HepG2 (cell line): ENCODE measurements around the gene COCH. TPM values are rescaled to one million over a fixed set of nuclear protein-coding genes. Genes with fewer than 3 reads are reported as not detected.

Experiments used
- DMAP1 ChIP-seq: IDR thresholded peaks from 2 replicates; pipeline ENCODE4 v1.6.1; 2016
- GABPB1 ChIP-seq: IDR thresholded peaks from 2 replicates; pipeline ENCODE4 v1.6.1; 2016; ENCODE audit warnings: mild to moderate bottlenecking, missing genetic modification reagents, moderate library complexity, missing compliant biosample characterization
- HES4 ChIP-seq: sonication (generic); formaldehyde crosslinking; IDR thresholded peaks from 2 replicates; pipeline ENCODE4 v1.9.0; 2021; ENCODE audit warnings: mild to moderate bottlenecking, missing genetic modification reagents, borderline replicate concordance
- HOMEZ ChIP-seq: IDR thresholded peaks from 2 replicates; pipeline ENCODE4 v1.6.1; 2016; ENCODE audit warnings: low read depth
- HOXD1 ChIP-seq: sonication (generic); formaldehyde crosslinking; IDR thresholded peaks from 2 replicates; pipeline ENCODE4 v1.5.0; 2020; ENCODE audit warnings: missing genetic modification reagents
- MAF1 ChIP-seq: sonication (generic); formaldehyde crosslinking; IDR thresholded peaks from 2 replicates; pipeline ENCODE4 v1.5.0; 2020; ENCODE audit warnings: missing genetic modification reagents, borderline replicate concordance
- MYPOP ChIP-seq: sonication (generic); formaldehyde crosslinking; IDR thresholded peaks from 2 replicates; pipeline ENCODE4 v1.8.1; 2023; ENCODE audit warnings: mild to moderate bottlenecking, moderate library complexity, missing genetic modification reagents
- NFYB ChIP-seq: sonication (generic); formaldehyde crosslinking; IDR thresholded peaks from 2 replicates; pipeline ENCODE4 v1.4.0; 2020; ENCODE audit warnings: missing genetic modification reagents
- TAF15 ChIP-seq: fragments of 200-400 bp; formaldehyde crosslinking; IDR thresholded peaks from one replicate; pipeline ENCODE4 v1.6.1; 2018; ENCODE audit warnings: mild to moderate bottlenecking, low read depth, low read length; ENCODE audit not compliant: poor library complexity, severe bottlenecking
- TARDBP ChIP-seq: sonication (generic); formaldehyde crosslinking; IDR thresholded peaks from 2 replicates; pipeline ENCODE4 v1.8.0; 2022; ENCODE audit warnings: mild to moderate bottlenecking, missing genetic modification reagents
- TBL1XR1 ChIP-seq: fragments of 150-350 bp; IDR thresholded peaks from 2 replicates; pipeline ENCODE4 v1.6.1; 2014; ENCODE audit warnings: borderline replicate concordance, low read length; ENCODE audit not compliant: partially characterized antibody
- XRCC5 ChIP-seq: fragments of 200-400 bp; formaldehyde crosslinking; optimal IDR thresholded peaks from 2 replicates; pipeline ENCODE3; 2017; ENCODE audit warnings: mild to moderate bottlenecking, low read length
- ZBTB33 ChIP-seq: sonication (generic); formaldehyde crosslinking; IDR thresholded peaks from 2 replicates; pipeline ENCODE4 v1.4.0; 2020; ENCODE audit warnings: missing genetic modification reagents
- ZBTB8A ChIP-seq: sonication (generic); formaldehyde crosslinking; IDR thresholded peaks from 2 replicates; pipeline ENCODE4 v1.4.0; 2020; ENCODE audit warnings: mild to moderate bottlenecking, low read depth, missing genetic modification reagents, borderline replicate concordance
- ZFP91 ChIP-seq: sonication (generic); formaldehyde crosslinking; IDR thresholded peaks from 2 replicates; pipeline ENCODE4 v1.9.0; 2022; ENCODE audit warnings: missing genetic modification reagents, mild to moderate bottlenecking, borderline replicate concordance
- ZGPAT ChIP-seq: IDR thresholded peaks from 2 replicates; pipeline ENCODE4 v1.6.1; 2016; ENCODE audit warnings: mild to moderate bottlenecking
- ZMAT5 ChIP-seq: sonication (generic); formaldehyde crosslinking; IDR thresholded peaks from 2 replicates; pipeline ENCODE4 v1.5.0; 2020; ENCODE audit warnings: mild to moderate bottlenecking, low read depth, missing genetic modification reagents, borderline replicate concordance
- ZMYM4 ChIP-seq: sonication (generic); formaldehyde crosslinking; IDR thresholded peaks from 2 replicates; pipeline ENCODE4 v1.8.1; 2023; ENCODE audit warnings: mild to moderate bottlenecking, missing genetic modification reagents
- ZNF569 ChIP-seq: sonication (generic); formaldehyde crosslinking; IDR thresholded peaks from 2 replicates; pipeline ENCODE4 v1.5.0; 2020; ENCODE audit warnings: mild to moderate bottlenecking, missing genetic modification reagents, moderate library complexity, borderline replicate concordance
- ZNF678 ChIP-seq: sonication (generic); formaldehyde crosslinking; IDR thresholded peaks from 2 replicates; pipeline ENCODE4 v1.4.0; 2020; ENCODE audit warnings: mild to moderate bottlenecking, missing genetic modification reagents
- polyA plus RNA-seq, 8 experiments: library from polyadenylated mRNA; depleted of rRNA in 3 of 8; stranded (reverse) in 7 of 8; unstranded in 1 of 8; fragments of >200 nt; fragmentation: Illumina TruSeq in 4 of 8; extraction: Trizol in 4 of 8; gene quantifications; 2 replicates each; pipeline versions ENCODE4 v1.2.1 to v1.2.3, GENCODE V29; 2011 to 2016; ENCODE audit warnings: low read depth in 4 of 8, missing spikeins in 1 of 8, mixed read lengths in 1 of 8; ENCODE audit not compliant: insufficient read depth in 1 of 8
- total RNA-seq, 5 experiments: library from RNA; depleted of rRNA; stranded (reverse); fragments of >200 nt; fragmentation: Illumina TruSeq; extraction: Trizol; gene quantifications; 2 replicates each; pipeline ENCODE4 v1.2.3, GENCODE V29; 2016; ENCODE audit warnings: low read depth in 1 of 5

The COCH gene
- total and polyA plus RNA-seq, 2 of the 13 experiments (the other 11 are each of a cell fraction or from before 2014, with no cell fraction given), result 78.2 to 79.3 TPM

GRCh38 chr14:30874120-30874998, at the start of gene COCH (continued):
- no peak for TF ChIP-seq ZNF569 (CRISPR knock-in tag)
- TF ChIP-seq ZMYM4 (CRISPR knock-in tag), result peak; percentile 94
- peak; percentile 40 for TF ChIP-seq TAF15
- peak; percentile 91 for TF ChIP-seq DMAP1 (CRISPR knock-in tag)
- peak; percentile 57 for TF ChIP-seq HOMEZ (CRISPR knock-in tag)
- TF ChIP-seq MAF1 (CRISPR knock-in tag), result peak; percentile 88; the same call in 1 of the 2 replicates
- TF ChIP-seq HES4 (CRISPR knock-in tag), result peak; percentile 96
- TF ChIP-seq TARDBP, result peak; percentile 32; the same call in 1 of the 2 replicates
- no peak for TF ChIP-seq HOXD1 (CRISPR knock-in tag)
- peak; percentile 87; the same call in 1 of the 2 replicates for TF ChIP-seq ZMAT5 (CRISPR knock-in tag)
- TF ChIP-seq ZGPAT (CRISPR knock-in tag), result peak; percentile 89; the same call in 1 of the 2 replicates
- peak; percentile 83 for TF ChIP-seq GABPB1
- no peak for TF ChIP-seq ZBTB8A (CRISPR knock-in tag)
- no peak for TF ChIP-seq ZBTB33 (CRISPR knock-in tag)
- TF ChIP-seq NFYB (CRISPR knock-in tag), result no peak
- TF ChIP-seq XRCC5, result peak; percentile 97
- no peak for TF ChIP-seq TBL1XR1
- peak; percentile 91 for TF ChIP-seq MYPOP (CRISPR knock-in tag)
- TF ChIP-seq ZFP91, result peak; percentile 91
- TF ChIP-seq ZNF678 (CRISPR knock-in tag), result peak; percentile 62; the same call in 1 of the 2 replicates
